G401.6 (cell line): Measurements from ENCODE around the gene ASCL5.

ENCODE experiments used
- FAIRE-seq: peaks from 2 replicates; lab custom pipeline; 2012; peaks lifted over from hg19 to GRCh38; lab: Jason Lieb, UNC

The ASCL5 gene

DNA sequence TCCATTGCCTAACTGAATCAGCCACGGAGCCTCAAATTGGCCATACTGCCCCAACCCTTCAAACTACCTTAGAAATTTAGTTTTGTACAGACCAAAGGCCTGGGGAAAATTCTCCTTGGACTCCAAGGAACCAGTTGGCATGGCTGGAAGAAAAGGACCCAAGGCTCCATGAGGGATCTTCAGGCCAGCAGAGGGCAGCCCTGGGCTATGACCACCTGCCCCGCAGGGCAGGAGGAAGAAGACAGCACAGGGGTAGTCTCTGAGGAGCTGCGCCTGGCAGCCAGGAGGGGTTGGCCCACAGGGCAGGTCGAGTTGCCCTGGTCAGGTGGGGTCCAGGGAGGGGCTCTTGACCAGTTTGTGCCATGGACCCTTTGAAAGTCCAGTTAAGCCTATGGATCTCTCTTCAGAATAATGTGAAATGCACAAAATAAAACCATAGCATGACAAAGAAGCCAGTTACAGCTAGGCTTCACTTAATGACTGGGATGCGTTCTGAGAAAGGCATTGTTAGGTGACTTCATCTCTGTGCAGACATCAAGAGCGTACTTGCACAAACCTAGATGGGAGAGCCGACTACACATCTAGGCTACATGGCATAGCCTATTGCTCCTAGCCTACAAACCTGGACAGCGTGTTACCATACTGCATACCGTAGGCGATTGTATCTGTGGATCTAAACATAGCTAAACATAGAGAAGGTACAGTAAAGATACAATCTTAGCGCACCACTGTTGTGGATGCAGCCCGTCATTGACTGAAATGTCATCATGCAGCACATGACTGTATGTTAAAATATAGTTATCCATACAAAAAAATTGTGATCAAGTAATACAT is 40.9 kb downstream of the ASCL5 start:
- no peak for FAIRE-seq

DNA sequence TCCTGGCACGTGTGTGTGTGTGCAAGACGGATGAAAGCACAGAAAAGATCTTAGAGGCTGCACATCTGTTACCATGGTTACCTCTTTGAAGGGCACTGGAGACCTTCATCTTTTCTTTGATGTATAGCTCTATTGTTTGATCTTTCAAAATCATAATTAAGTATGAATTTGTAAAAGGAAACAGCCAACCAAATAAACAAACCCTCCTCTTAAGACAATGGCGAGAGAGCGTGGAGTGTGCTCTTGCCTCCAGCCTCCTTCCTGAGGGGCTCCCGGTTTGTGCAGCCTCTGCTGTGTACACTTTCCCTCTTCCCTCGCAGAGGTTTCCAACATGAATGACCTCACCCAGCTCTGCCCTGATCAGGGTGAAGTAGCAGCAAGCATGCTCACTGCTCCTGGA is 42.7 kb downstream of the ASCL5 start:
- no peak for FAIRE-seq

DNA sequence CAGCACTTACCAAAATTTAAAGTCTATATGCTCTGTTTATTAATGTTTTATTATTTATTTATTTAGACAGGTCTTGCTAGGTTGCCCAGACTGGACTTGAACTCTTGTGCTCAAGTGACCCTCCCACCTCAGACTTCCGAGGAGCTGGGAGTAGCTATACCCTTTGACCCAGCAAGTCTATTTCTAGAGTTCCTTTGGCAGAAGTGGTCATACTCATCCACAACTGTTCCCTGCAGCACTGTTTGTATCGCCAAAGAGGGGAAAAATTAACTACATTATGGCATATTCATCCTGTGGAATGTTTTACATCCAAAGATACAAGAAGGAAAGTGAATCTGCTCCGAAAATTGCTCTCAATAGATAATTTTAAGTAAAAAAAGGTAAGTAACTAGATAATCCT is 43.2 kb downstream of the ASCL5 start:
- no peak for FAIRE-seq

DNA sequence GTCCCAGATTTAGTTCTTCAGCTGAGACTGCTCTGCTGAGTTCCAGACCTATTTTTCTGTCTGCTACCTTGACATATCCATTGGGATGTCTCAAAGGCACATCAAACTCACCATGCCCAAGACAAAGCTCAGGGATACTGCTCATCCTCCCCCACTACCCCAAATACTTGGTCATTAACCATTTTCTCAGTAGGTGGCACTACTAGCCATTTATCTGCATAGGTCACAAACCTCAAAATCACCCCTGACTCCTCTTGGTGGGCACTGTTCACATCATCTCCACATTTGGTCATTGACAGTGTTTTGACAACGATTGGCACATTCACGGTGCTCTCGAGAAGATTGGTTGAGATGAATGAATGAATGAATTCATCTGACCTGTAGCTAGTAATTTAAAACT is 46.8 kb downstream of the ASCL5 start:
- no peak for FAIRE-seq

DNA sequence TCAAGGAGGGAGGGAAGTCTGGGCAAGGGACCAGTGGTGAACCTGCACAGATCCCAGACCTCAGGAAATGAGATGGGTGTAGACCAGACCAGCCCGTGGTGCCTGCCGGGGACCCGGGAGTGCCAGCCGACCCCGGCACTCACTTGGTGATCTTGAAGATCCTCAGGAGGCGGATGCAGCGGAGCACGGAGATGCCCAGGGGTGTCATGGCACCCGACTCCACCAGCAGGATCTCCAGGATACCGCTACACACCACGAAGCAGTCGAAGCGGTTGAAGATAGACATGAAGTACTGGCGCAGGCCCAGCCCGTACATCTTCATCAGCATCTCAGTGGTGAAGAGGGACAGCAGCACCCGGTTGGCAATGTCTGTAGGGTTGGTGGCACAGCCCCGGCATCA is 49.2 kb downstream of the ASCL5 start:
- FAIRE-seq, result no peak

DNA sequence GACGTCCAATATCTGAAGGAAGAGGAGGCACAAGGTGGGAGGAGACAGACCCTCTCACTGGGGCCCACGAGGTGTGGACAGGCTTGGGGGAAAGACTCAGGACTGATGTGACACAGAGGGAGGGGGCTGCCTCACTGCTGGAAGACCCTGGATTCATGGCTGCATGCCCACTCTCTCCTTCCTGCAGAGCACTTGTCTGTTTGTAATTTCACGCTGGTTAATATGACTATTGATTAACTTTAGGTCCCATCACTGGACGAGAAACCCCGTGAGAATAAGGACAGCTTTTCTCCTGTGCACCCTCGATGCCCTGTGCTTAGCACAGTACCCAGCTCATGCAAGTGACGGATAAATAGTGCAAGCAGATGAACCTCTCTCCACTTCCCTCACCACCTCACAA is 49.9 kb downstream of the ASCL5 start:
- no peak for FAIRE-seq

DNA sequence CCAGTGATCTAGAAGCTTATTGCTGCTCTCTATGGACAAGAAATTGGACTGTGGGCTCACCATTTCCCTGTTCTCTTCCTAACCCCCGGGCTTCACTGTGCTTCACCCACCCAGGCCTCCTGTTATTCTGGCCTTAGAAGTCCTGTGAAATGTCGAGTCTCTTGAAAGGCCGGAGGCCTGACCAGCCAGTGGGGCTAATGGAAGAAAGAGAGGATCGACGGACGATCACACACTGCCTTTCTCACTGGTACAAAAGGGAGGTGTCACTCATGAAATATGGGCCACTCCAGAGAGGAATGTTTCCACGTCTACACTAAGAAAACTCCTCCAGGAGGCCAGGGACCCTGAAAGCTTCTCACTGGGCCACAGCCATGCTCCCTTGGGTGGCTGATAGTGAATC is 50.9 kb downstream of the ASCL5 start:
- no peak for FAIRE-seq

DNA sequence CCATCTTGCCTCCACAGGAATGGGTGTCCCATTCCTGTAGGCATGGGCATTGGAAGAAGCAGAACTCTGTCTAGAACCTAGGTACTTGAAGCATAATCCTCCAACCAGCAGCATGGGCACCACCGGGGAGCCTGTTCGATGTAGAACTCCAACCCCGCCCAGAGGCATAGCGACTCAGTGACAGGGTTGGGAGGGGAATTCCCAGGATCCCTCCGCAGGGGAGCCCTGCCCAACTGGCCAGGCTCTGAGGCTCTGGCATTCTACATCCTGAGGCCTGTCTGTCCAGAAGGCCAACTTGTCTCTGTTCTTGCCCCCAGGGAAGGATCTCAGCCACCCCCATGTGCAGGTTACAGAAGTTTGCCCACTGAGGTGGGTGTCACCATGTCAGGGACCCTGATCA is 53.0 kb downstream of the ASCL5 start:
- no peak for FAIRE-seq

DNA sequence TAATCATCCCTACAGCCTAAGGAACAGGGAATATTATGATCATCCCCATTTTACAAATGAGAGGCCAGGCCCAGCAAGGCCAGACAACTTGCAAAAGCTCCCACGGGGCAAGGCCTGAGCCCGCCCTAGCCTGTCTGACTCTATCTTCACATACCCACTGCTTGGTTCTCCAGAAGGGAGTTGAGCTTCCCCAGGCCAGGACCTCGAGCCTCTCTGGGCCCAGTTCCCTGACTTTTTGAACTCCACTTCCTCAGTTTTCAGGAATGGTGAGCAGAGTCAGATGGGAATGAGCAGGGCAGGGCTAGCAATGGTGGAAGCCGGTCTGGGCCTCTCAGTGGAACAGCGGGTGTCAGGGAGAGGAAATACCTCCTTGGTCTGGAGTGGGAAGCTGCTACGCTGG is 54.1 kb downstream of the ASCL5 start:
- no peak for FAIRE-seq

DNA sequence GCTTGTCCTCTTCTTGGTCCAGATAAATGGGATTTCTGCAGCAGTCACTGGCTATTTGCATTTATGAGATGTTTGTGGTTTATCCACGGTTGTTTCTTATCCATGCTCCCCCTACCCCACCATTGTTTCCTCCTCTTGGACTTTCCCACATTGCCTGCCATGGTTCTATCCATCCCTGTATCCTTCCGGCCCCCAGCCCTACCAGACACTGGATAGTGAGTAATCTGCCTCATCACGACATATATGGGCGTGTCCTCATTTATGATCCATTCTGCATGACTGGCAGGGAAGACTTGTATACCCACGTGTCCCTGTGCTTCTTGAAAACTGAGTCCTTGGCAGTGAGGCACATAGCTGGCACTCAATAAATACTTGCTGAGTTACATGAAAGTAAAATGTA is 54.8 kb downstream of the ASCL5 start:
- FAIRE-seq, result no peak

DNA sequence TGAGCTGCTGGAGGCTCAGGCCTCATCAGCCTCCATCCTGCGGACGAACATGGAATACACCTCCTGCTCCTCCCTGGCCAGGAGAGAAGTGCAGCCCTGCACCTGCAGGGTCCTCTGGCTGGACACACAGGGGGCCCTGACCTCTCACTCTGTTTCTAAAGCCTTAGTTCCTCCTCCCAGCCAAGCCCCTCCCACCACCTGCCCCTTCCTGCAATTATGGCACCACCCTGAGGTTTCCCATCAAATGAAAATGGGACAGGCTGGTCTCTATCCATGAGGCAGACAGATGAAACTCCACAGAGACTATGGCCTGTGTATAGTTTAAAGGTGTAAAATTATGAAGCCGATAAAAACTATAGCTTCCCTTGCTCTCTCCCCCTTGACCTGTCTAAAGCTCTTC is 57.3 kb downstream of the ASCL5 start:
- FAIRE-seq, result no peak

DNA sequence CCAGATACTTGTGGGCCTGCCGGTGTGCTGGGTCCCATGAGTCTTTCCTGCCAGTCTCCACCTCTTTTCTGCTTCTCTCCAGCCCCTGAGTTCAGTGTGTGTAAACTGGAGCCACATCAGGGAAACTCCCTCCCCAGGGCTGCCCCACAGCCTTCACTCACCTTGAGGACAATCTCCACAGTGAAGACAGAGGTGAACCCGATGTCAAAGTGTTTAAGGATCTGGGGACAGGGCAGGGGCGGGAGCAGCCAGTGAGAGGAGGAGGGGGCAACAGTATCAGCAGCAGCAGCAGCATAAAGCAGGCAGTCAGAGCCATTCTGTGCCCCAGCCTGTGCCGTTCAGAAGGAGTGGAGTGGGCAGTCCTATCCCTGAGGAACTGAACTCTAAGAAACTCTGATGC is 58.0 kb downstream of the ASCL5 start:
- no peak for FAIRE-seq

DNA sequence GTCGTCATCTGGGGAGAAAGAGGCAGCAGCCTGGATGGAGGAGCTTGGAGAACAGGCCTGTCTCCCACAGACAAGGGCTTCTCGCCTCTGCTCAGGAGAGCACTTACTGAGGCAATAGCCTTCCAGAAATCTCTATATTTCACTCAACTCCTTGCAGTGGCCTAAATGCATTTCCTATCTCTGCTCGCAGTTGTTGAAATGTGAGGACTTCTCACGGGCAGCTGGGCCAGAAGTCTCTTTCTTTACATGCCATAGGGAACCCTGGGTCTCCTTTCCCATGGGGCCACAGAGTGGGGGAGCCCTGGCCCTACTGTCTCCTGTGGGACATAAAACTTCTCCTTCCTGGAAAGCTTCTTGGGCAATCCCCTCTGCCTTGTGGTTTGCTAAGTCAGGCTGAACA is 60.0 kb downstream of the ASCL5 start:
- FAIRE-seq, result no peak

DNA sequence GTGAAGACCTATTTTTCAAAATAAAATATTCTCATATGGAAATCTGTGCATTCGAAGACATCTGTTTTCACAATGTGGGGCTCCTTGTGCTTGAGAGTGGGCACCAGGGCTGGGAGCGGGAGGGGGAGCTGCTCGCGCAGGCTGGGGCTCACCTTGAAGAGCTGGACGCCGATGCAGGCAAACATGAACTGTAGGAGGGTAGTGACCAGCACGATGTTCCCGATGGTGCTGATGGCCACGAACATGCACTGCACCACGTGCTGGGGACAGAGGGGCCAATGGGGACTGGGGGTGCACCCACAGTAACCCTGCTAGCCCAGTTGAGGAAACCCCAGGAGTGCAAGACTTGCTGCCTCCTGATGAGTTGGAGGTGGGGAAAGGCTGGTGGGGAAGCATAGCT is 61.3 kb downstream of the ASCL5 start:
- no peak for FAIRE-seq

DNA sequence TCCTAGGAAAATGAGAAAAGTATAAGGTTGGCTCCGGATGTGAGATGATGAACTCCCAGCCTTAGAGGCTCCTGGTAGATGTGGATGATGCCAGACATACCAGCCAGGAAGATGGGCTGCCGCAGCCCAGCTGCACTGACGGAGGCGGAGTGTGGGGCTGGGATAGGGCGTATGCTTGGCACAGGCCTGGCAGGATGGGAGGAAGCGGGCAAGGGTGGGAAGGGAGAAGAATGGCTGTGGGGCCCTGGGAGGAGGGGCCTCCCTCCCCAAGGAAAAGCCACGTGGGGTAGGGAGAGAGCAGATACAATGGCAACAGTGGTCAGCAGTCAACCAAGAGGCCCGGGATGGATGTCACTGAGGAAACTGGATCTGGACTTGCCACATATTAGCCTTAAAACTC is 62.2 kb downstream of the ASCL5 start:
- no peak for FAIRE-seq
